Coronary artery (tissue), 2 donors: ENCODE measurements around the gene ARHGEF19.
"Not testable (repeated sequence)": the region's sequence is repeated elsewhere in the genome, so short reads cannot be mapped to it uniquely, and the experiment has no call there.

ENCODE experiments used
- DNase-seq: peaks from one replicate; pipeline ENCODE4 v3.0.0-alpha.2; 2017; ENCODE audit warnings: low spot score
- H3K27ac ChIP-seq, 2 donors: fragments of 200-600 bp; sonication (generic); one replicate each; pipeline ENCODE4 v1.5.1; 2016 to 2019
- H3K4me3 ChIP-seq: fragments of 200-600 bp; sonication (generic); 2 replicates; pipeline ENCODE4 v1.5.1; 2016; ENCODE audit warnings: mild to moderate bottlenecking, moderate library complexity
- TF ChIP-seq, protein P1 (sequence below): fragments of 200-600 bp; sonication (generic); IDR thresholded peaks from one replicate; pipeline ENCODE4 v1.5.1; 2019; ENCODE audit warnings: antibody characterized with exemption

Gene ARHGEF19

DNA sequence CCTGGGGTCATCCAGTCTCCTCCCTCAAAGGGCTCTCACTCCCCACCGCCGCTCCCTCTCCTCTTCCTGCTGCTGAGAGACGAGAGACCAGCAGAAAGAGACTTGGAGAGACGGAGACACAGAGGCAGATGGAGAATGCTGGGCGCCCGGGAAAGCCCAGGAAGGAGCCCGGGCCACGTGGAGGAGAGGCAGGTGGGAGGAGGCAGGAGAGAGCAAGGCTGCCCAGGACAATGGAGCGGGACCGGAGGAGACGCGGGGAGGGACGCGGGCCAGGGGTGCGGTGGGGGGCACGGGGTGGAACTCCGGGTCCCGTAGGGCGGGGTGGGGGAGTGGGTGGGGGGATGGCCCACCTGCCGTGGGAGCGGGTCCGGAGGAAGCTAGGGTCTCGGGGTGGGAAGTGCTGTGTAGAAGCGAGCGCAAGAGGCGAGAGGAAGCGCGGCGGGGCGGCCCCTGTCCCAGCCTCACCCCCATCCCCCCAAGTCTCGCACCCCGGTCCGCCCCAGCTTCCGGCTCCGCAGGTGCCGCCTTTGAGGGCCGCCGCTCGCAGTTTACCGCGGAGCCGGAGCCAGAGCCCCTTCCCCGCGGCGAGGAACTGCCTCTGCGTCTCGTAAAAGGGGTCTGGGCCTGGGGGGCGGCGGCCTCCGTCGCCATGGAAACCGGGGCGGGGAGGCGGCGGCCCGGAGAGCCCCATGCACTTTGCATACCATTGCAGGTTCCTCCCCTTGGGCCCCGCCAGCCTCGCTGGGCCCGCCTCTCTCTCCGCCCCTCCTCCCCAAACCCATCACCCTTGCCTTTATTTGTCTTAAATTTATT lies 44.9 kb downstream of the ARHGEF19 start:
- no peak overlapping the region for H3K27ac ChIP-seq
- H3K4me3 ChIP-seq: peak overlapping the region; percentile 74
- DNase-seq: no peak
- TF ChIP-seq, protein P1, sequence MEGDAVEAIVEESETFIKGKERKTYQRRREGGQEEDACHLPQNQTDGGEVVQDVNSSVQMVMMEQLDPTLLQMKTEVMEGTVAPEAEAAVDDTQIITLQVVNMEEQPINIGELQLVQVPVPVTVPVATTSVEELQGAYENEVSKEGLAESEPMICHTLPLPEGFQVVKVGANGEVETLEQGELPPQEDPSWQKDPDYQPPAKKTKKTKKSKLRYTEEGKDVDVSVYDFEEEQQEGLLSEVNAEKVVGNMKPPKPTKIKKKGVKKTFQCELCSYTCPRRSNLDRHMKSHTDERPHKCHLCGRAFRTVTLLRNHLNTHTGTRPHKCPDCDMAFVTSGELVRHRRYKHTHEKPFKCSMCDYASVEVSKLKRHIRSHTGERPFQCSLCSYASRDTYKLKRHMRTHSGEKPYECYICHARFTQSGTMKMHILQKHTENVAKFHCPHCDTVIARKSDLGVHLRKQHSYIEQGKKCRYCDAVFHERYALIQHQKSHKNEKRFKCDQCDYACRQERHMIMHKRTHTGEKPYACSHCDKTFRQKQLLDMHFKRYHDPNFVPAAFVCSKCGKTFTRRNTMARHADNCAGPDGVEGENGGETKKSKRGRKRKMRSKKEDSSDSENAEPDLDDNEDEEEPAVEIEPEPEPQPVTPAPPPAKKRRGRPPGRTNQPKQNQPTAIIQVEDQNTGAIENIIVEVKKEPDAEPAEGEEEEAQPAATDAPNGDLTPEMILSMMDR: no peak

DNA sequence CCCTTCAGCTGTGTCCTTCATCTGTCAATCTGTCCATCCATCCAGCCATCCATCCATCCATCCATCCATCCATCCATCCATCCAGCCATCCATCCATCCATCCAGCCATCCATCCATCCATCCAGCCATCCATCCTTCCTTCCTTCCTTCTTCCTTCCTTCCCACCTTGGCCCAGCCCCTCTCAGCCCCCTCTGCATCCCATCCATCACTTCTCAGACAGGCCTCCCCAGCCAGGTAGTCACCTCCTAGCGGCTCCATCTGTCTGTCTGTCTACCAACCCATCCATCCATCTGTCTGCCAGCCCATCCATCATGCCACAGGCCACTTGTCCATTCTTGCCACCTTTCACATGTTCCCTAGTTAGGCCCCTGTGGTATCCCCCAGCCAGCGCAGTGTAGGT lies 46.3 kb downstream of the ARHGEF19 start:
- DNase-seq: no peak
- no peak overlapping the region for H3K4me3 ChIP-seq
- H3K27ac ChIP-seq: no peak overlapping the region
- TF ChIP-seq, protein P1: no peak

DNA sequence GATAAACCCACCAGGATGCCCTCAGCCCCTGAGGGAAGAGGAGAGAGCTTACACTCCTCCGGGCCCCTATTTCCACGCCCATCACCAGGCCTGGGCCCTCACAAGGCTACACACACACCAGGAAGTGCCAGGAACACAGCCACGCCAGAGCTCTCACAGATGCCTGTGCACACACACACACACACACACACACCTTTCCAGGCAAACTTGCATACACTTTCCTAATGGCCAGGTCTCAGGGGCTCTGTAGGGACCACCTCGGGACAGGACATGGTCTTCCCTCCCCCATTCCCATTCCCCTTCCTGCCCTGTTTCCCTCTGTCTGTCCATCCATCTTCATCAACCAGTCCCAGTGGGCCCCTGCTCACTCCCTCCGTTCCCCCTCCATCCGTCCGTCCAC lies 46.9 kb downstream of the ARHGEF19 start:
- DNase-seq: no peak
- Histone ChIP-seq H3K27ac (no peak overlapping the region), H3K4me3 (no peak overlapping the region)
- TF ChIP-seq, protein P1: no peak

DNA sequence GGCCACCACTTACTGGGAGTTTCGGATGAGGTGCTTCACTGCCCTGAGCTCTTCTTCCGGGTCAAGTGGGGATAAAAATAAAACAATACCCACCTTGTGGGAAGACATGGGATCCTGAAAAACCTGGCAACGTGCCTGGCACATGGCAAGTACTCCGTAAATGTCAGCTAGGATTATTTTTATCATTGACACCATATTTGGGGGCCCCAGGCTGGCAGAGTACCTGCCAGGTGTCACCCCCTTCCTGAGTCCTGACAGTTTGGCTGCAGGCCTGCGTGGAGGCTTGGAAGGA lies 47.4 kb downstream of the ARHGEF19 start:
- H3K4me3 ChIP-seq: no peak overlapping the region
- TF ChIP-seq, protein P1: no peak
- H3K27ac ChIP-seq: no peak overlapping the region
- DNase-seq: no peak

DNA sequence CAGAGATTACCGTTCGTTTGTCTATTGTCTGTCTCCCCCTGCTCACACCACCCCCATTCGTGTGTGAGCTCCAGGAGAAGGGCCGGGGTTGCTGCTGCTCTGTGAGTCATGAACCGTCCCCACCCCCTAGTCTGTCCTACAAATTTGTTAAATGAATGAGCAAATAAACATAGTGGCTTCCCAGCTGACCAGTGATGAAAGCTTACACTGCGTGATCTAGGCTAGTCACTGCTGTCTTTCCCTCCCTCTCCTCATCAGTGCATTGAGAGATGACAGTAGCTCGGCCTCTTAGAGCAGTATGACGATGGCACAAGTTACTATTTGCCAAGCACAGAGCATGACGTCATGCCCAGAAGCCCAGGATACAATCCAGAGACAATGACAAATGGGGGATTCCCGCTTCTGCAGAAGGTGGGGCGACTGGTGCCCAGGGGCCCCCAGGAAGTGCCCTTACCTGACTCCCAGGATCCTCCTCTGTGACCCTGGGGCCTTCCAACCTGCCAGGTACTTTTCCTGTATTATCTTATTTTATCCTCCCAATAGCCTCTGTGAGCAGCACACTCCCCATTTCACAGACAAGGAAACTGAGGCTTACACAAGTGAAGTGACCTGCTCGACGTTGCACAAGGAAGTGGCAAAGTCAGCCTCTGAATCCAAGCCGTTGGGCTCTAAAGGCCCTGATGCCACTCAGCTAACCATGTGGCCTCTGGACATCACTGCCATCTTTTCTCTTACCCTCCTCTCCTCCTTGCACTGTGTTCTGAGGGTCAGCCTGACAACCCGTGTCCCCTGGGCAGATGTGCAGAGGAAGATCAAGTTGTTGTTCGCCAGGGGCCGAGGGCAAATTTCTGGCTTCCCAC lies 48.0 kb downstream of the ARHGEF19 start:
- H3K27ac ChIP-seq: no peak overlapping the region
- DNase-seq: no peak
- no peak overlapping the region for H3K4me3 ChIP-seq
- TF ChIP-seq, protein P1: no peak

DNA sequence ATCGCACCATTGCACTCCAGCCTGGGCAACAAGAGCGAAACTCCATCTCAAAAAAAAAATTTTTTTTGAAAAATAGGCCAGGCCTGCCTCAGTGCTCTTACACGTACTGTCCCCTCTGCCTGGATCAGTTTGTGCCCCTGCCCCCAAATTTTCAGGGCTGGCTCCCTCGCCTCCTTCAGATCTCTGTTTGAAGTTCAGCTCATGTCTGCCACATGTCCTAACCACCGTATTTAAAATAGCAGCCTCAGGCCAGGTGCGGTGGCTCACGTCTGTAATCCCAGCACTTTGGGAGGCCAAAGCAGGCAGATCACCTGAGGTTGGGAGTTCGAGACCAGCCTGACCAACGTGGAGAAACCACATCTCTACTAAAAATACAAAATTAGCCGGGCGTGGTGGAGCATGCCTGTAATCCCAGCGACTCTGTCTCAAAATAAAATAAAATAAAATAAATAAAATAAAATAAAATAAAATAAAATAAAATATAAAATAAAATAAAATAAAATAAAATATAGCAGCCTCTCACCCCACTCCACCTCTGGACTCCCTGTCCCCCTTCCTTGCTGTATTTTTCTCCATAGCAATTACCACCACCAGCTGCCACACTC lies 48.7 kb downstream of the ARHGEF19 start:
- H3K4me3 ChIP-seq, H3K27ac ChIP-seq, DNase-seq: not testable (repeated sequence)

DNA sequence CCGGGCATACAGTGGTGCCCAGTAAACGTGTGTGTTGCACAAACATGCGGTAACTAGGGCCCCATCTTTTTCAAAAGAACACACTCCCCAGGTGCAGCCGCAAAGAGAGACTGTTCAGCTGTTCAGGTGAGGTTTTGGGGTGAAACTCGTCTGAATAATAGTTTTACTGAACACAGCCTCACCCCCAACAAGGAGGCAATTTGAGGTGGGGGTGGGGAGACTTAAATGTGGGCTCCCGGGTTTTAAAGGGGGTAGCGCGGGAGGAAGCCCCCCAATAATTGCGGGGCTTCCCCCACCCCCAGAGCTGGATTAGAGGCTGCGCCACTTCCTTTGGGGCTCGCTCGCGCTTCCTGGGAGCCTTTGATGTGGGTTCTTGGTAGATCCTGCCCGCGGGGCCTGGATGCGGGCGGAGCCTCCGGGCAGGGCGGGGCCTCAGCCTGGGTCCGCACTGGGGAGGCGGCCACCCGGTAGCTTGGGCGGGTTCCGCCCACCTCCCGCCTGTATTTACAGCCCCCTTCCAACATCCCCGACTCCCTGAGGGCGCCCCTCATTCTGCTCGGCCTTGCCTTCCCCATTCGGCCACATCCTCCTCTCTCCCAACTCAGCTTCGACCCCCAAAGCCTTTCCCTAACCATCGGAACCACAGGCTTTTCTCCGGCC lies 50.2 kb downstream of the ARHGEF19 start:
- no peak overlapping the region for H3K4me3 ChIP-seq
- TF ChIP-seq, protein P1: no peak
- no peak for DNase-seq

More for the DNA sequence above, 50.2 kb downstream of the ARHGEF19 start:
- H3K27ac ChIP-seq: no peak overlapping the region
